B cell (primary cell): ENCODE measurements around the gene SUGP2. TPM values are rescaled to one million over a fixed set of nuclear protein-coding genes. Genes with fewer than 3 reads are reported as not detected.

Experiments used
- ATAC-seq: fragments of 200-7000 bp; cut with Tn5 transposase; one replicate; pipeline ENCODE4 v1.10.0; 2021; ENCODE audit warnings: low read depth, mild to moderate bottlenecking, moderate number of reproducible peaks, moderate library complexity
- CTCF ChIA-PET: fragments of 350-600 bp; sonication (Branson Sonifier 250); formaldehyde crosslinking; loops from one replicate; lab custom pipeline; 2021; ENCODE audit warnings: antibody characterized with exemption, inconsistent platforms; lab: Charles Lee
- POLR2A ChIA-PET: fragments of 350-600 bp; sonication (Branson Sonifier 250); formaldehyde crosslinking; loops from one replicate; lab custom pipeline; 2021; ENCODE audit warnings: antibody characterized with exemption; lab: Charles Lee
- DNase-seq: peaks from one replicate; pipeline ENCODE4 v3.0.0; 2013
- H2AFZ ChIP-seq: 2 replicates; pipeline ENCODE4 v1.6.1; 2012; ENCODE audit warnings: mild to moderate bottlenecking, low read depth, low read length; ENCODE audit not compliant: insufficient read depth, poor library complexity, severe bottlenecking
- H3K27ac ChIP-seq, 2 donors: 1 replicate in 1 of 2; 2 replicates in 1 of 2; pipeline ENCODE4 v1.5.1; 2012 to 2013; ENCODE audit warnings: low read length in 2 of 2, mild to moderate bottlenecking in 2 of 2, moderate library complexity in 1 of 2
- H3K27me3 ChIP-seq, 4 experiments: fragments of 200-600 bp in 1 of 4; sonication (generic) in 1 of 4; replicated peaks in 1 of 4; 1 replicate in 2 of 4; 2 replicates in 2 of 4; pipeline versions ENCODE4 v1.6.1 to v1.7.0; 2013 to 2016; ENCODE audit warnings: low read length in 3 of 4, mild to moderate bottlenecking in 2 of 4, mixed read lengths in 1 of 4, moderate library complexity in 1 of 4; ENCODE audit not compliant: insufficient read depth in 4 of 4, control insufficient read depth in 3 of 4; ENCODE audit errors: control extremely low read depth in 1 of 4
- H3K36me3 ChIP-seq, 2 experiments: replicated peaks in 1 of 2; 1 replicate in 1 of 2; 2 replicates in 1 of 2; pipeline versions ENCODE4 v1.6.1 to v1.7.1; 2013; ENCODE audit warnings: low read length in 1 of 2; ENCODE audit not compliant: insufficient read depth in 2 of 2, control insufficient read depth in 1 of 2; ENCODE audit errors: control extremely low read depth in 1 of 2, extremely low read depth in 1 of 2
- H3K4me1 ChIP-seq, 2 donors: fragments of 200-600 bp in 1 of 2; sonication (generic) in 1 of 2; 1 replicate in 1 of 2; 2 replicates in 1 of 2; pipeline versions ENCODE4 v1.5.1 to v1.6.1; 2013 to 2017; ENCODE audit warnings: low read length in 2 of 2; ENCODE audit not compliant: control insufficient read depth in 2 of 2, insufficient read depth in 2 of 2
- H3K4me2 ChIP-seq: replicated peaks from 2 replicates; pipeline ENCODE3; 2012; ENCODE audit warnings: mild to moderate bottlenecking, low read depth, low read length; ENCODE audit not compliant: poor library complexity, severe bottlenecking
- H3K4me3 ChIP-seq, 5 experiments: fragments of 200-600 bp in 1 of 5; sonication (generic) in 1 of 5; 1 replicate in 3 of 5; 2 replicates in 2 of 5; pipeline versions ENCODE4 v1.5.1 to v1.7.0; 2011 to 2016; ENCODE audit warnings: low read length in 4 of 5, mild to moderate bottlenecking in 4 of 5, low read depth in 2 of 5, control low read depth in 1 of 5, moderate library complexity in 1 of 5; ENCODE audit not compliant: insufficient read depth in 1 of 5; ENCODE audit errors: control extremely low read depth in 1 of 5, extremely low read depth in 1 of 5
- H3K79me2 ChIP-seq: fragments of 200-600 bp; sonication (generic); one replicate; pipeline ENCODE4 v1.6.0; 2016; ENCODE audit warnings: low read length; ENCODE audit not compliant: control insufficient read depth, insufficient read depth
- H3K9ac ChIP-seq: fragments of 200-600 bp; sonication (generic); 2 replicates; pipeline ENCODE4 v1.6.1; 2017; ENCODE audit warnings: mild to moderate bottlenecking, low read length, moderate library complexity
- H3K9me3 ChIP-seq, 3 donors: one replicate each; pipeline versions ENCODE4 v1.6.1 to v1.7.1; 2013; ENCODE audit warnings: low read length in 2 of 3; ENCODE audit not compliant: control insufficient read depth in 2 of 3, insufficient read depth in 1 of 3; ENCODE audit errors: control extremely low read depth in 1 of 3
- H4K20me1 ChIP-seq: 2 replicates; pipeline ENCODE4 v1.6.0; 2012; ENCODE audit warnings: mild to moderate bottlenecking, low read length; ENCODE audit not compliant: insufficient read depth, control insufficient read depth, poor library complexity, severe bottlenecking
- H3K27ac Mint-ChIP-seq: one replicate; pipeline ENCODE4 v1.8.0; 2021; ENCODE audit warnings: mixed read lengths
- H3K27me3 Mint-ChIP-seq: one replicate; pipeline ENCODE4 v1.8.0; 2021; ENCODE audit warnings: mixed read lengths
- H3K4me1 Mint-ChIP-seq: one replicate; pipeline ENCODE4 v1.8.0; 2021; ENCODE audit warnings: mixed read lengths
- H3K4me3 Mint-ChIP-seq: one replicate; pipeline ENCODE4 v1.8.0; 2021; ENCODE audit warnings: mixed read lengths
- H3K9me3 Mint-ChIP-seq: one replicate; pipeline ENCODE4 v1.8.0; 2022; ENCODE audit warnings: mixed read lengths; ENCODE audit not compliant: insufficient read depth
- EZH2 ChIP-seq: IDR thresholded peaks from 2 replicates; pipeline ENCODE4 v1.6.1; 2012; ENCODE audit warnings: borderline replicate concordance, low read depth, mild to moderate bottlenecking, moderate library complexity, low read length; ENCODE audit not compliant: insufficient read depth, poor library complexity, severe bottlenecking
- WGBS: methylation state at CpG from one replicate; pipeline ENCODE4 v1.1.5; 2013; ENCODE audit warnings: missing lambda C conversion rate; ENCODE audit not compliant: insufficient coverage; 5-methylcytosine and 5-hydroxymethylcytosine counted together
- intact Hi-C: fragments of 100-400 bp; cut with micrococcal nuclease; formaldehyde crosslinking; loops from one replicate; pipeline ENCODE4 v1.10.0; 2022
- polyA minus RNA-seq: library from RNA; depleted of rRNA, polyadenylated mRNA; stranded (reverse); fragments of >200 nt; gene quantifications from 2 replicates; pipeline ENCODE4 v1.2.3, GENCODE V29; 2012
- polyA plus RNA-seq: library from polyadenylated mRNA; depleted of rRNA; stranded (reverse); fragments of >200 nt; gene quantifications from 2 replicates; pipeline ENCODE4 v1.2.3, GENCODE V29; 2012
- total RNA-seq, 2 donors: library from RNA; stranded (reverse); fragments of 120-200 nt in 1 of 2; gene quantifications; 1 replicate in 1 of 2; 2 replicates in 1 of 2; pipeline versions ENCODE4 v1.2.3 to v1.2.4, GENCODE V29; 2013 to 2022
- TF ChIP-seq, protein P1 (sequence below): fragments of 200-600 bp; IDR thresholded peaks from one replicate; pipeline ENCODE4 v1.8.0; 2022; ENCODE audit warnings: antibody characterized with exemption, mild to moderate bottlenecking

Gene SUGP2
- 154 and 164 TPM in 2 replicates for total RNA-seq
- total RNA-seq (2013) = 47.2 TPM
- polyA plus RNA-seq = 132 and 161 TPM in 2 replicates
- 27.4 and 41.7 TPM in 2 replicates for polyA minus RNA-seq

DNA sequence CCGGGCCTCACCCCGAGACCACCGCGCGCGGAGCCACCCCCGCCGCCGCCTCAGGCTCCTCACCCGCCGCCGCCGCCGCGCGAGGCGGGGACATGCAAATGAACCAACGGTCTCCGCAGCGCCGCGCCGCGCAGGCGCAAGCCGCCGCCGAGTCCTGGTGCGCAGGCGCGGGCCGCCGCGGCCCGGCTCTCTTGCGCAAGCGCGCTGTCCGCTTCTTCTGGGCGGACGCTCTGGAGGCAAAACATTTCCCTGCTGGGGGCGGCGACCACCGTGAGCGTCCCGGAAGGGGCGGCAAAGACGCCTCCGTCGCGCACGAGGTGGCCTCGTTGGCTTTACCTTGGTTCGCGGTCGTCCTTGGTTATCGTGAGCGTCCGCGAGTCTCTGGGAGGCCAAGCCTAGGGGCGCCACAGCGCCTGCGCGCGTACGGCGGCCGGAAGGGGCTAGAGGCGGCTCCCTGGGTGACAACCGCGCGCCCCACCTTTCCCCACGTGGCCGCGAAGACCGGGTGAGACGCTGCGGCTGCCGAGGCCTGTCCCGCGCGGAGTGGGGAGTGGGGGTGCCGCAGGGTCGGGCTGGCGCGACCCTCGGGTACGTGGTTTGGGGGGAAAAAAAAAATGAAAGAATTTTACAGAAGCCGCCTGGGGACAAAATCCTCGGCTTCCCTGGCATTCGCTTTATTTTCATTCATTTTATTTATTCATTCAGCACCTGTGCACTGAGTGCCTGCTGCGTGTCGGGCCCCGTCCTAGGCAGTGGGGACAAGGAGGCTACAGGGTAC lies at the start of gene SUGP2, which contains the start of gene ARMC6:
Gene SUGP2, minus strand, starts transcription at position 92 of the 778 bp plus-strand sequence. CDS start 2,446 bp downstream, outside the sequence.
Gene ARMC6, plus strand, starts transcription at position 178 of the 778 bp plus-strand sequence. CDS start 607 bp downstream, outside the sequence.
- H3K27me3 ChIP-seq = no peaks in the 10 kb centered on the region
- peak within 1 kb of the TSS; percentile 65 to 76 for H3K27ac ChIP-seq
- peak; percentile 82 for ATAC-seq
- no peaks in the 10 kb centered on the region for H3K9me3 ChIP-seq
- CTCF ChIA-PET = no interaction called here
- H3K4me1 ChIP-seq = peaks cover 18 to 24% of the 10 kb centered on the region in 2 donors
- WGBS = under 1% methylated on average over 73 of the region's 94 CpGs
- H3K4me3 Mint-ChIP-seq = peak within 1 kb of the TSS; percentile 96
- intact Hi-C loops = loop anchor here (1.0 to 5.0 kb wide), 6 partner anchors 30 to 511 kb away; partner anchors contain the start of genes BORCS8, COPE, DDX49 and ELL
- H4K20me1 ChIP-seq = peaks cover 30% of the 10 kb centered on the region
- peak within 1 kb of the TSS; percentile 95 for H3K4me2 ChIP-seq
- H3K27ac Mint-ChIP-seq = peak within 1 kb of the TSS; percentile 93
- POLR2A ChIA-PET = no interaction called here
- peaks cover 2 to 3% of the 10 kb centered on the region in 2 experiments for H3K36me3 ChIP-seq
- peaks cover 85% of the 10 kb centered on the region for H3K79me2 ChIP-seq
- H3K4me1 Mint-ChIP-seq = peaks cover 26% of the 10 kb centered on the region
- no peaks in the 10 kb centered on the region for H3K27me3 Mint-ChIP-seq
- peak within 1 kb of the TSS; percentile 87 for H3K9ac ChIP-seq
- TF ChIP-seq, protein P1, sequence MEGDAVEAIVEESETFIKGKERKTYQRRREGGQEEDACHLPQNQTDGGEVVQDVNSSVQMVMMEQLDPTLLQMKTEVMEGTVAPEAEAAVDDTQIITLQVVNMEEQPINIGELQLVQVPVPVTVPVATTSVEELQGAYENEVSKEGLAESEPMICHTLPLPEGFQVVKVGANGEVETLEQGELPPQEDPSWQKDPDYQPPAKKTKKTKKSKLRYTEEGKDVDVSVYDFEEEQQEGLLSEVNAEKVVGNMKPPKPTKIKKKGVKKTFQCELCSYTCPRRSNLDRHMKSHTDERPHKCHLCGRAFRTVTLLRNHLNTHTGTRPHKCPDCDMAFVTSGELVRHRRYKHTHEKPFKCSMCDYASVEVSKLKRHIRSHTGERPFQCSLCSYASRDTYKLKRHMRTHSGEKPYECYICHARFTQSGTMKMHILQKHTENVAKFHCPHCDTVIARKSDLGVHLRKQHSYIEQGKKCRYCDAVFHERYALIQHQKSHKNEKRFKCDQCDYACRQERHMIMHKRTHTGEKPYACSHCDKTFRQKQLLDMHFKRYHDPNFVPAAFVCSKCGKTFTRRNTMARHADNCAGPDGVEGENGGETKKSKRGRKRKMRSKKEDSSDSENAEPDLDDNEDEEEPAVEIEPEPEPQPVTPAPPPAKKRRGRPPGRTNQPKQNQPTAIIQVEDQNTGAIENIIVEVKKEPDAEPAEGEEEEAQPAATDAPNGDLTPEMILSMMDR = no peak
- no peak for TF ChIP-seq EZH2
- peak; percentile 98 for DNase-seq
- peak within 1 kb of the TSS; percentile 74 for H2AFZ ChIP-seq
- H3K9me3 Mint-ChIP-seq = no peaks in the 10 kb centered on the region
- H3K4me3 ChIP-seq = peak within 1 kb of the TSS; percentile 68 to 84 (median 74)

DNA sequence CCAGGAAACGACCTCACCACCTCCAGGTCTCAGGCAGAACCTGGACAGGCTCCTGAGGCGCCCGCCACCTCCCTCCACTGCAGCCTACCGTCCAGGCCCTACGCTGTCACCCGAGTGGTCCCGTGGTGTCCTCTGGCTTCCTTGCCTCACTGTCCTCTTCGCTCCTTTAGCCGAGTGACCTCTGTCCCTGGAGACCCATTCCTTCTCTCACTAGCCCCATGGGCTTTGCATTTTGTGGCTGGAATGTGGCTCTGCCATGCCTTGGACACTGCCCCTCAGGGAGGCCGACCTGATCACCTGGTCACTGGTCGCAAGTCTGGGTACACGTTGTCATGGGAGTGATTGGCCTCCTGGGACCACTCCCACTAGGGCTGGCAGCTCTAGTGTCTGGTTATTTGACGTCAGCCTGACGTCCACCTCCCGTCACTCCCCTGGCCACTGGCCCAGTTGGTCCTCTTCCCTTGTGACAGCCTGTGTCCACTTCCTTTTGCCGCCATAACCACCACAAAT lies 48.4 kb upstream of the SUGP2 start:
- H4K20me1 ChIP-seq = peaks cover 88% of the 10 kb centered on the region
- H3K4me3 ChIP-seq = no peak overlapping the region
- H3K9ac ChIP-seq = no peak overlapping the region
- peak overlapping the region; percentile 37 for H3K27ac Mint-ChIP-seq
- 95% methylated on average over 15 of the region's 16 CpGs for WGBS
- H3K4me2 ChIP-seq = no peak overlapping the region
- ATAC-seq (no peak), DNase-seq (no peak)
- H3K27me3 Mint-ChIP-seq = no peaks in the 10 kb centered on the region
- H3K9me3 Mint-ChIP-seq = no peaks in the 10 kb centered on the region
- intact Hi-C loops = no loop called here
- H3K4me3 Mint-ChIP-seq = no peak overlapping the region
- H3K4me1 Mint-ChIP-seq = peaks cover 31% of the 10 kb centered on the region
- ChIA-PET CTCF (interaction anchor here (1.5 kb wide), 1 partner anchor 17 kb away, joined by 3 read pairs; no protein-coding TSS in a partner anchor), POLR2A (no interaction called here)
- peaks cover 0 to 29% of the 10 kb centered on the region in 2 experiments for H3K36me3 ChIP-seq
- peaks cover 79% of the 10 kb centered on the region for H3K79me2 ChIP-seq
- no peak overlapping the region for H3K27ac ChIP-seq
- H3K9me3 ChIP-seq = no peaks in the 10 kb centered on the region
- H3K4me1 ChIP-seq = peaks cover 0 to 9% of the 10 kb centered on the region in 2 donors
- TF ChIP-seq, protein P1 = no peak
- no peak for TF ChIP-seq EZH2
- H3K27me3 ChIP-seq = no peaks in the 10 kb centered on the region
- no peak overlapping the region for H2AFZ ChIP-seq
